Neutrophil (primary cell): ENCODE data around the gene ZBTB18.

Experiments used
- H3K27ac ChIP-seq: fragments of 200-600 bp; sonication (generic); 2 replicates; pipeline ENCODE4 v1.5.1; 2016; ENCODE audit warnings: mild to moderate bottlenecking, moderate library complexity
- H3K27me3 ChIP-seq: fragments of 200-600 bp; sonication (generic); 2 replicates; pipeline ENCODE4 v1.6.0; 2016; ENCODE audit warnings: mild to moderate bottlenecking
- H3K36me3 ChIP-seq: fragments of 200-600 bp; sonication (generic); 2 replicates; pipeline ENCODE4 v1.5.1; 2017
- H3K4me1 ChIP-seq, 2 experiments: fragments of 200-600 bp in 1 of 2; sonication (generic) in 1 of 2; 1 replicate in 1 of 2; 2 replicates in 1 of 2; pipeline versions ENCODE4 v1.5.1 to v1.6.1; 2013 to 2016; ENCODE audit warnings: low read depth in 1 of 2, low read length in 1 of 2, mild to moderate bottlenecking in 1 of 2, moderate library complexity in 1 of 2; ENCODE audit not compliant: control insufficient read depth in 1 of 2, insufficient read depth in 1 of 2
- H3K4me3 ChIP-seq, 2 experiments: fragments of 200-600 bp in 1 of 2; sonication (generic) in 1 of 2; 1 replicate in 1 of 2; 2 replicates in 1 of 2; pipeline ENCODE4 v1.5.1; 2013 to 2016; ENCODE audit warnings: low read depth in 1 of 2, low read length in 1 of 2, mild to moderate bottlenecking in 1 of 2, moderate library complexity in 1 of 2
- H3K9me3 ChIP-seq: fragments of 200-600 bp; sonication (generic); 2 replicates; pipeline ENCODE4 v1.5.1; 2016
- CTCF ChIP-seq: fragments of 200-600 bp; sonication (generic); IDR thresholded peaks from 2 replicates; pipeline ENCODE4 v1.5.1; 2016; ENCODE audit warnings: antibody characterized with exemption

The ZBTB18 gene

GRCh38 chr1:244077473-244078220, 26.6 kb downstream of the ZBTB18 start:
- peaks cover 55% of the 10 kb centered on the region for H3K27me3 ChIP-seq
- H3K4me1 ChIP-seq: no peaks in the 10 kb centered on the region
- no peak overlapping the region for H3K4me3 ChIP-seq
- no peaks in the 10 kb centered on the region for H3K9me3 ChIP-seq
- H3K27ac ChIP-seq: no peak overlapping the region
- TF ChIP-seq CTCF: no peak
- H3K36me3 ChIP-seq: no peaks in the 10 kb centered on the region

- no peak overlapping the region for H3K27ac ChIP-seq
- no peaks in the 10 kb centered on the region for H3K4me1 ChIP-seq
- H3K4me3 ChIP-seq: no peak overlapping the region
- peaks cover 64% of the 10 kb centered on the region for H3K27me3 ChIP-seq
- H3K36me3 ChIP-seq: no peaks in the 10 kb centered on the region
- no peaks in the 10 kb centered on the region for H3K9me3 ChIP-seq
- no peak for TF ChIP-seq CTCF
Measured at GRCh38 chr1:244080343-244080929, 29.4 kb downstream of the ZBTB18 start.

GRCh38 chr1:244082969-244083368, 31.9 kb downstream of the ZBTB18 start:
- Histone ChIP-seq H3K36me3 (no peaks in the 10 kb centered on the region), H3K27ac (no peak overlapping the region), H3K4me3 (no peak overlapping the region), H3K4me1 (no peaks in the 10 kb centered on the region), H3K9me3 (no peaks in the 10 kb centered on the region), H3K27me3 (peaks cover 39% of the 10 kb centered on the region)
- no peak for TF ChIP-seq CTCF

- no peaks in the 10 kb centered on the region for H3K4me1 ChIP-seq
- H3K27ac ChIP-seq: no peak overlapping the region
- no peaks in the 10 kb centered on the region for H3K9me3 ChIP-seq
- H3K27me3 ChIP-seq: peaks cover 36% of the 10 kb centered on the region
- no peak for TF ChIP-seq CTCF
- H3K36me3 ChIP-seq: no peaks in the 10 kb centered on the region
- no peak overlapping the region for H3K4me3 ChIP-seq
Measured at GRCh38 chr1:244083383-244083943, 32.4 kb downstream of the ZBTB18 start.

GRCh38 chr1:244084763-244085162, 33.7 kb downstream of the ZBTB18 start:
- H3K36me3 ChIP-seq: no peaks in the 10 kb centered on the region
- no peak overlapping the region for H3K27ac ChIP-seq
- peaks cover 36% of the 10 kb centered on the region for H3K27me3 ChIP-seq
- TF ChIP-seq CTCF: no peak
- H3K4me1 ChIP-seq: no peaks in the 10 kb centered on the region
- no peak overlapping the region for H3K4me3 ChIP-seq
- no peaks in the 10 kb centered on the region for H3K9me3 ChIP-seq
